ENCODE data around the gene SCOC. TPM values are rescaled to one million over a fixed set of nuclear protein-coding genes. Genes with fewer than 3 reads are reported as not detected.
"Not testable (repeated sequence)": the region's sequence is repeated elsewhere in the genome, so short reads cannot be mapped to it uniquely, and the experiment has no call there.

SCOC gene
- total RNA-seq, 4 donors from 2014 or later = 28.6 to 40.5 (median 37.9) TPM

DNA sequence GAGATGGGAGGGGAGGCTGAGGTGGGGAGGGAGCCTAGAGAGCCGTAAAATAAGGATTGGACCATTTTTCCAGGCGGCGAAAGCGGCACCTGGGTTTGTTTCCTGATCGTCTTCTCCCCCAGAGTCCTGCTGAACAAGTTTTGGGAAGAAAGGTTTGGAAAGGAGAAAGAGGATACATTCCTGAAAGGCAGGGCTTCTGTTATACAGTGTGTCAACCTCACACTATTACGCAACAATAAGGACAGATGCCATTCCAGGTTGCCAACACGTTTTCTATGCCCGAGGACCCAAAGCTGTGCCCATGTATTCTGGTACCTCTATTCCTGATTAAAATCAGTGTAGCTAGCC lies 658 bp downstream of the SCOC start:
- ATAC-seq (ENCODE audit: low FRiP score) = no peak
- TF ChIP-seq, protein P1, sequence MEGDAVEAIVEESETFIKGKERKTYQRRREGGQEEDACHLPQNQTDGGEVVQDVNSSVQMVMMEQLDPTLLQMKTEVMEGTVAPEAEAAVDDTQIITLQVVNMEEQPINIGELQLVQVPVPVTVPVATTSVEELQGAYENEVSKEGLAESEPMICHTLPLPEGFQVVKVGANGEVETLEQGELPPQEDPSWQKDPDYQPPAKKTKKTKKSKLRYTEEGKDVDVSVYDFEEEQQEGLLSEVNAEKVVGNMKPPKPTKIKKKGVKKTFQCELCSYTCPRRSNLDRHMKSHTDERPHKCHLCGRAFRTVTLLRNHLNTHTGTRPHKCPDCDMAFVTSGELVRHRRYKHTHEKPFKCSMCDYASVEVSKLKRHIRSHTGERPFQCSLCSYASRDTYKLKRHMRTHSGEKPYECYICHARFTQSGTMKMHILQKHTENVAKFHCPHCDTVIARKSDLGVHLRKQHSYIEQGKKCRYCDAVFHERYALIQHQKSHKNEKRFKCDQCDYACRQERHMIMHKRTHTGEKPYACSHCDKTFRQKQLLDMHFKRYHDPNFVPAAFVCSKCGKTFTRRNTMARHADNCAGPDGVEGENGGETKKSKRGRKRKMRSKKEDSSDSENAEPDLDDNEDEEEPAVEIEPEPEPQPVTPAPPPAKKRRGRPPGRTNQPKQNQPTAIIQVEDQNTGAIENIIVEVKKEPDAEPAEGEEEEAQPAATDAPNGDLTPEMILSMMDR (IDR thresholded peaks at IDR 0.05) = no peak

DNA sequence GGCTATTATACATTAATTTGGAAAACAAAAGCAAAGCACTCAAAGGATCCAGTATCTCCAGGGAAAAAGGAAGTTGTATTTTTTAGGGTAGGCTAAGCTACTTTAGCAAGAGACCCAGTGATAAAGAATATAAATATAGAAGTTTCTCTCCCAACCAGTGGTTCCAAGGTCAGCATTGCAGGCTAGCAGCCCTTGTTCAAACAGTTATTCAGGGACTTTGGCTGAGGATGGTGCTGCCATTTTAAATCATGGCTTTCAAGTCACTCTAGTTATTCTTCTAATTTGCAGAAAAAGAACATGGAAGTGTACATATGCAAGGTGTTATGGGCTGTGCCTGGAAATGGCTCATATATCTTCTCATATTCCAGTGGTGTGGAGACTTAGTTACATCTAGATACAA lies 9.3 kb downstream of the SCOC start:
- ATAC-seq (ENCODE audit: low FRiP score) (no peak), DNase-seq (ENCODE audit: low spot score) (no peak)
- TF ChIP-seq, protein P1 (IDR thresholded peaks at IDR 0.05) = no peak

More for the DNA sequence above, 658 bp downstream of the SCOC start:
- DNase-seq (ENCODE audit: low spot score) = no peak

- TF ChIP-seq, protein P1 (IDR thresholded peaks at IDR 0.05) = no peak
- no peak for ATAC-seq (ENCODE audit: low FRiP score)
- DNase-seq (ENCODE audit: low spot score) = no peak
Observed at GRCh38 chr4:140388015-140388414, 14.6 kb downstream of the SCOC start.

- no peak for ATAC-seq (ENCODE audit: low FRiP score)
- no peak for DNase-seq (ENCODE audit: low spot score)
- TF ChIP-seq, protein P1 (IDR thresholded peaks at IDR 0.05) = no peak
Observed at GRCh38 chr4:140395668-140396067, 22.2 kb downstream of the SCOC start.

GRCh38 chr4:140400111-140400510 lies 26.7 kb downstream of the SCOC start:
- DNase-seq (ENCODE audit: low spot score) (no peak), ATAC-seq (ENCODE audit: low FRiP score) (no peak)
- TF ChIP-seq, protein P1 (IDR thresholded peaks at IDR 0.05) = no peak

- ATAC-seq (ENCODE audit: low FRiP score) = no peak
- TF ChIP-seq, protein P1 (IDR thresholded peaks at IDR 0.05) = no peak
- no peak for DNase-seq (ENCODE audit: low spot score)
Observed at GRCh38 chr4:140406292-140406691, 32.8 kb downstream of the SCOC start.

DNA sequence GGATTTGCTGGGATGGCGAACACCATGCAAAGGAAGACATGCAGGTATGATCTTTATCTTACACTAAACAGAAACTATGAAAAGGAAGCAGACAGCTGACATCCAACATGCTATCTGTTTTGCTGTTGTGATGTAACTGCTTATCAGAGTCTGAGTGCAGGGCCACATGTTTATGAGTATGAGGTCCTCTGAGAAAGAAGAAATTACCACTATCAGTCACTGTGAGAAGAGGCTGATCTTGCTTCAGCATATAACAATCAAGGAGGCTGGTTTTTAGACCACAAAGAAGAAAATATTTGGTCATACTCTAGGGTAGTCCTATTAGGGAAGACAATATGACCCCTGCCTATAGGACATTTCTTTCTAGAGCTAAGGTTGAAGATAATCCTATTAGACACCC lies 35.5 kb downstream of the SCOC start:
- ATAC-seq (ENCODE audit: low FRiP score) (no peak), DNase-seq (ENCODE audit: low spot score) (no peak)
- TF ChIP-seq, protein P1 (IDR thresholded peaks at IDR 0.05) = no peak

DNA sequence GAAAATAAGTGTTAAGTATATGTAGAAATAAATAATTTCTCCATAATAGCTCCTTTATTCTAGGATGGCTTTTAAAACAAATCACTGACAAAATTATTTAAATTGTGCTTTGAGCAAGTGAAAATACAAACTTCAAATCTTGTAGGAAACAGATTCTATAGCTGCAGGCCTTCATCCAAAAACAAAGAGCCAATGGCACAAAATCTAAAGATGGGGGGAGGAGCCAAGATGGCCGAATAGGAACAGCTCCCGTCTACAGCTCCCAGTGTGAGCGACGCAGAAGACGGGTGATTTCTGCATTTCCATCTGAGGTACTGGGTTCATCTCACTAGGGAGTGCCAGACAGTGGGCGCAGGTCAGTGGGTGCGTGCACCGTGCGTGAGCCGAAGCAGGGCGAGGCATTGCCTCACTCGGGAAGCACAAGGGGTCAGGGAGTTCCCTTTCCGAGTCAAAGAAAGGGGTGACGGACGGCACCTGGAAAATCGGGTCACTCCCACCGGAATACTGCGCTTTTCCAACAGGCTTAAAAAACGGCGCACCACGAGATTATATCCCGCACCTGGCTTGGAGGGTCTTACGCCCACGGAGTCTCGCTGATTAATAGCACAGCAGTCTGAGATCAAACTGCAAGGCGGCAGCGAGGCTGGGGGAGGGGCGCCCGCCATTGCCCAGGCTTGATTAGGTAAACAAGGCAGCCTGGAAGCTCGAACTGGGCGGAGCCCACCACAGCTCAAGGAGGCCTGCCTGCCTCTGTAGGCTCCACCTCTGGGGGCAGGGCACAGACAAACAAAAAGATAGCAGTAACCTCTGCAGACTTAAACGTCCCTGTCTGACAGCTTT lies 39.9 kb downstream of the SCOC start:
- not testable (repeated sequence) for DNase-seq (ENCODE audit: low spot score); ATAC-seq (ENCODE audit: low FRiP score)

All from omental fat pad (tissue), 4 donors.